ENCODE results near the gene SIKE1.
"Not testable (repeated sequence)": the region's sequence is repeated elsewhere in the genome, so short reads cannot be mapped to it uniquely, and the experiment has no call there.

GRCh38 chr1:114786440-114786839, 6.0 kb upstream of the SIKE1 start:
- TF ChIP-seq CTCF (IDR thresholded peaks at IDR 0.05); POLR2A (IDR thresholded peaks at IDR 0.05); POLR2AphosphoS5 (IDR thresholded peaks at IDR 0.05; ENCODE audit: insufficient read depth in 1 of 2, low read depth in 1 of 2): not testable (repeated sequence)
